NB4 (cell line): ENCODE data around the gene KLK3.

Experiments used
- CTCF ChIP-seq: IDR thresholded peaks from one replicate; pipeline ENCODE4 v1.5.1; 2012; ENCODE audit warnings: low read depth, low read length
- MYC ChIP-seq: IDR thresholded peaks from 2 replicates; pipeline ENCODE4 v1.6.1; 2011; ENCODE audit warnings: low read depth, low read length
- POLR2A ChIP-seq: IDR thresholded peaks from 2 replicates; pipeline ENCODE4 v1.6.1; 2011; ENCODE audit warnings: mild to moderate bottlenecking; ENCODE audit not compliant: insufficient read length; ENCODE audit errors: extremely low read depth
- TF ChIP-seq, protein P1 (sequence below): IDR thresholded peaks from 2 replicates; pipeline ENCODE4 v1.6.1; 2011; ENCODE audit warnings: low read depth, low read length

DNA sequence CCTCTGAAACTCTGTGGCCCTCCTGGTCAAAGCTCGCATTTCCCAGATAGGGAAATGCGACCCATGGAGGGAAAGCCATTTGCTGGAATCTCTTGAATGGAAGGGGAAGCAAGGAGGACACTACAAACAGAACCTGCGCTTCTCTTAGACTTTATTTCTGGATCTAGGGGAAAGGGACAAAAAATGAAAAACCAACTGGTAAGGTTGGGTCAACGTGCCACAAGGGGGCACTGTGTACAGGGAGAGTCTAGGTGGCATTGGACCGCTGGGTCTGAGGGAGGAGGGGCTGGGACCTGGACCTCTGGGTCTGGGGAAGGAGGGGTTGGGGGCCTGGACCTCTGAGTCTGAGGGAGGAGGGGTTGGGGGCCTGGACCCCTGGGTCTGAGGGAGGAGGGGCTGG, 51.5 kb downstream of the KLK3 start:
- TF ChIP-seq CTCF (peak; percentile 52), POLR2A (no peak), MYC (no peak)
- TF ChIP-seq, protein P1, sequence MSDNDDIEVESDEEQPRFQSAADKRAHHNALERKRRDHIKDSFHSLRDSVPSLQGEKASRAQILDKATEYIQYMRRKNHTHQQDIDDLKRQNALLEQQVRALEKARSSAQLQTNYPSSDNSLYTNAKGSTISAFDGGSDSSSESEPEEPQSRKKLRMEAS = no peak
